T-cell (primary cell): Measurements from ENCODE around the gene ZNF275. TPM values are rescaled to one million over a fixed set of nuclear protein-coding genes. Genes with fewer than 3 reads are reported as not detected.
"Not testable (repeated sequence)": the region's sequence is repeated elsewhere in the genome, so short reads cannot be mapped to it uniquely, and the experiment has no call there.

Source experiments
- ATAC-seq, 4 experiments: fragments of 200-7000 bp in 3 of 4; fragments of 150-1000 bp in 1 of 4; cut with Tn5 transposase; replicated peaks in 1 of 4; 1 replicate in 3 of 4; 2 replicates in 1 of 4; pipeline ENCODE4 v1.10.0; 2021; ENCODE audit warnings: moderate library complexity in 3 of 4, mild to moderate bottlenecking in 2 of 4, moderate number of reproducible peaks in 1 of 4
- CTCF ChIA-PET, 2 donors: fragments of 300-600 bp; sonication (Branson Sonifier 250); formaldehyde crosslinking; loops; one replicate each; lab custom pipeline; 2022; ENCODE audit warnings: antibody characterized with exemption in 2 of 2; lab: Charles Lee
- POLR2A ChIA-PET, 2 donors: fragments of 300-600 bp; sonication (Branson Sonifier 250); formaldehyde crosslinking; loops; one replicate each; lab custom pipeline; 2022; ENCODE audit warnings: antibody characterized with exemption in 2 of 2; lab: Charles Lee
- DNase-seq, 35 experiments: peaks; one replicate each; pipeline versions ENCODE4 v3.0.0 to v3.0.0-alpha.2; 2013 to 2023
- H3K27ac ChIP-seq: one replicate; pipeline ENCODE4 v1.5.1; 2013; ENCODE audit warnings: low read length
- H3K27me3 ChIP-seq, 2 experiments: replicated peaks in 1 of 2; 1 replicate in 1 of 2; 2 replicates in 1 of 2; pipeline versions ENCODE4 v1.6.1 to v1.7.0; 2013; ENCODE audit warnings: low read length in 1 of 2, mixed read lengths in 1 of 2; ENCODE audit not compliant: control insufficient read depth in 2 of 2, insufficient read depth in 2 of 2; ENCODE audit errors: extremely low read depth in 1 of 2
- H3K36me3 ChIP-seq, 2 donors: 1 replicate in 1 of 2; 2 replicates in 1 of 2; pipeline versions ENCODE4 v1.6.1 to v1.7.0; 2013; ENCODE audit warnings: low read length in 1 of 2; ENCODE audit not compliant: control insufficient read depth in 2 of 2, insufficient read depth in 1 of 2; ENCODE audit errors: extremely low read depth in 1 of 2
- H3K4me1 ChIP-seq, 2 experiments: 1 replicate in 1 of 2; 2 replicates in 1 of 2; pipeline versions ENCODE4 v1.6.1 to v1.7.0; 2013; ENCODE audit warnings: low read length in 2 of 2, mixed read lengths in 1 of 2; ENCODE audit not compliant: insufficient read depth in 2 of 2, control insufficient read depth in 1 of 2; ENCODE audit errors: extremely low read depth in 1 of 2
- H3K4me3 ChIP-seq, 2 donors: 1 replicate in 1 of 2; 2 replicates in 1 of 2; pipeline versions ENCODE4 v1.5.1 to v1.7.0; 2013; ENCODE audit warnings: mild to moderate bottlenecking in 2 of 2, low read length in 1 of 2, moderate library complexity in 1 of 2; ENCODE audit not compliant: control insufficient read depth in 1 of 2; ENCODE audit errors: extremely low read depth in 1 of 2
- H3K9me3 ChIP-seq: 2 replicates; pipeline ENCODE4 v1.7.0; 2013
- H3K27ac Mint-ChIP-seq, 2 donors: one replicate each; pipeline ENCODE4 v1.8.0; 2020 to 2021; ENCODE audit warnings: mild to moderate bottlenecking in 2 of 2, mixed read lengths in 2 of 2
- H3K27me3 Mint-ChIP-seq, 2 donors: one replicate each; pipeline ENCODE4 v1.8.0; 2021 to 2022; ENCODE audit warnings: mixed read lengths in 2 of 2
- H3K36me3 Mint-ChIP-seq: one replicate; pipeline ENCODE4 v1.8.0; 2021; ENCODE audit warnings: mixed read lengths
- H3K4me1 Mint-ChIP-seq, 3 donors: one replicate each; pipeline ENCODE4 v1.8.0; 2020 to 2022; ENCODE audit warnings: mixed read lengths in 3 of 3, mild to moderate bottlenecking in 1 of 3
- H3K4me3 Mint-ChIP-seq, 3 donors: one replicate each; pipeline ENCODE4 v1.8.0; 2020 to 2022; ENCODE audit warnings: mild to moderate bottlenecking in 3 of 3, mixed read lengths in 3 of 3, moderate library complexity in 3 of 3
- H3K9me3 Mint-ChIP-seq, 3 donors: one replicate each; pipeline ENCODE4 v1.8.0; 2020 to 2022; ENCODE audit warnings: mixed read lengths in 3 of 3
- WGBS: methylation state at CpG from one replicate; pipeline ENCODE4 v1.1.5; 2013; ENCODE audit warnings: missing lambda C conversion rate; ENCODE audit not compliant: insufficient coverage; 5-methylcytosine and 5-hydroxymethylcytosine counted together
- total RNA-seq, 35 experiments: library from RNA in 6 of 35; stranded (reverse) in 6 of 35; fragments of 120-200 nt in 1 of 35; gene quantifications; one replicate each; pipeline versions ENCODE4 v1.2.1 to v1.2.4 and lab custom pipeline; 2013 to 2026

The ZNF275 gene
- total RNA-seq, 5 donors from 2014 or later (not counting 1 experiment from before 2014, with no cell fraction given) = 14.4 to 17.6 (median 17.0) TPM

- ATAC-seq (peak in 2 of 4 experiments; percentile 57 to 62), DNase-seq (peak in 9 of 35 experiments; percentile 2 to 25 (median 6))
- peaks cover 0 to 4% of the 10 kb centered on the region in 2 donors for H3K27me3 Mint-ChIP-seq
- Histone ChIP-seq H3K36me3 (no peaks in the 10 kb centered on the region), H3K27me3 (no peaks in the 10 kb centered on the region), H3K4me3 (no peak overlapping the region), H3K9me3 (no peaks in the 10 kb centered on the region), H3K4me1 (no peaks in the 10 kb centered on the region), H3K27ac (no peak overlapping the region)
- no peak overlapping the region for H3K4me3 Mint-ChIP-seq
- POLR2A ChIA-PET = no interaction called here
- peak overlapping the region; percentile 17 to 23 for H3K27ac Mint-ChIP-seq
- H3K9me3 Mint-ChIP-seq = peaks cover 0 to 3% (median 0%) of the 10 kb centered on the region in 3 donors
- H3K4me1 Mint-ChIP-seq = no peaks in the 10 kb centered on the region
- 74% methylated on average over 7 of the region's 12 CpGs for WGBS
- CTCF ChIA-PET = no interaction called here
- H3K36me3 Mint-ChIP-seq = no peaks in the 10 kb centered on the region
Measured at GRCh38 chrX:153381684-153382532, 48.0 kb downstream of the ZNF275 start.

GRCh38 chrX:153382563-153383482 is 48.9 kb downstream of the ZNF275 start:
- Histone ChIP-seq H3K4me1 (no peaks in the 10 kb centered on the region), H3K27me3 (no peaks in the 10 kb centered on the region), H3K9me3 (no peaks in the 10 kb centered on the region), H3K27ac (no peak overlapping the region), H3K36me3 (no peaks in the 10 kb centered on the region), H3K4me3 (no peak overlapping the region)
- WGBS = 95% methylated on average over 3 of the region's 3 CpGs
- Mint-ChIP-seq H3K9me3 (no peaks in the 10 kb centered on the region), H3K27ac (no peak overlapping the region), H3K36me3 (no peaks in the 10 kb centered on the region), H3K27me3 (no peaks in the 10 kb centered on the region), H3K4me1 (no peaks in the 10 kb centered on the region), H3K4me3 (no peak overlapping the region)
- DNase-seq = no peak
- ChIA-PET CTCF (no interaction called here), POLR2A (no interaction called here)
- ATAC-seq = no peak

GRCh38 chrX:153384390-153384789 is 50.4 kb downstream of the ZNF275 start:
- Mint-ChIP-seq H3K4me1 (no peaks in the 10 kb centered on the region), H3K27ac (no peak overlapping the region), H3K4me3 (no peak overlapping the region), H3K9me3 (no peaks in the 10 kb centered on the region), H3K27me3 (no peaks in the 10 kb centered on the region), H3K36me3 (no peaks in the 10 kb centered on the region)
- Histone ChIP-seq H3K27ac (no peak overlapping the region), H3K4me1 (no peaks in the 10 kb centered on the region), H3K9me3 (no peaks in the 10 kb centered on the region), H3K36me3 (no peaks in the 10 kb centered on the region), H3K4me3 (no peak overlapping the region), H3K27me3 (peaks cover 0 to 2% of the 10 kb centered on the region in 2 experiments)
- ChIA-PET POLR2A (no interaction called here), CTCF (no interaction called here)
- WGBS = no CpG with 5 or more reads among the region's 6 CpGs
- no peak for DNase-seq
- ATAC-seq = no peak

DNA sequence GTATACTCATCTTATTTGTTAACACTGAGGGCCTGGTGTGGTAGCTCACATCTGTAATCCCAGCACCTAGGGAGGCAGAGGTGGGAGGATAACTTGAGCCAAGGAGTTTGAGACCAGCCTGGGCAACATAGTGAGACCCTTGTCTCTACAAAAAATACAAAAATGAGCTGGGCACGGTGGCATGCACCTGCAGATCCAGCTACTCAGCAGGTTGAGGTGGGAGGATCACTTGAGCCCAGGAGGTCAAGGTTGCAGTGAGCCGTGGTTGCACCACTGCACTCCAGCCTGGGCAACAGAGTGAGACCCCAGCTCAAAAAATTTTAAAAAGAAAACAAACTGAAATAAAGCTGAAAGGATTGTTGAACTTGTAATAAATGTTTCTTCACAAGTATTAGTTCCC is 51.0 kb downstream of the ZNF275 start:
- H3K27me3 Mint-ChIP-seq, H3K27me3 ChIP-seq, POLR2A ChIA-PET, H3K4me3 ChIP-seq, H3K4me3 Mint-ChIP-seq, DNase-seq, H3K9me3 Mint-ChIP-seq, H3K27ac Mint-ChIP-seq, H3K4me1 ChIP-seq, H3K36me3 Mint-ChIP-seq, H3K27ac ChIP-seq, H3K36me3 ChIP-seq, ATAC-seq, H3K9me3 ChIP-seq, CTCF ChIA-PET, H3K4me1 Mint-ChIP-seq: not testable (repeated sequence)
- no CpG with 5 or more reads among the region's 2 CpGs for WGBS

DNA sequence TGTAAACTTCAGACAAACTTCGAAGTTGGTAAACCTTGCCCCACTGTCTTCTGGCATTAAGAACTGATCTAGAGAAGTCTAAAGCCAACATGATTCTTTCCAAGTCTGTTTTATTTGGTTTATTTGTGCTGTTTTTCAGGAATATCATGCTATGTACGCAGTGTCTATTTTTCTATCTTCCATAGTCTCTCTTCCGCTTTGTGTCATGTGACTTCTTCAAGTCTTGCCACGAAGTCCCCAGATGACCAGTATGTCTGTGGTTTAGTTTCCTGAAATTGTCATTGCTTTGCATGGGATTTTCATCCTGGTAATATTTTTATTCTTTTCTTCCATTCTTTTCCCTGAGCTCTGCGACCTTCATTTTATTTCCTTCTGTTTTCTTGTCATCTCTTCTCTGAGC is 52.1 kb downstream of the ZNF275 start:
- DNase-seq (no peak), ATAC-seq (no peak)
- no peak overlapping the region for H3K4me3 Mint-ChIP-seq
- H3K27ac ChIP-seq = no peak overlapping the region
- no peaks in the 10 kb centered on the region for H3K36me3 ChIP-seq
- no peaks in the 10 kb centered on the region for H3K9me3 Mint-ChIP-seq
- no peaks in the 10 kb centered on the region for H3K4me1 Mint-ChIP-seq
- CTCF ChIA-PET = no interaction called here
- no peak overlapping the region for H3K4me3 ChIP-seq
- H3K36me3 Mint-ChIP-seq = no peaks in the 10 kb centered on the region
- peaks cover 0 to 2% of the 10 kb centered on the region in 2 experiments for H3K27me3 ChIP-seq
- no peaks in the 10 kb centered on the region for H3K4me1 ChIP-seq
- H3K27me3 Mint-ChIP-seq = no peaks in the 10 kb centered on the region
- H3K27ac Mint-ChIP-seq = no peak overlapping the region
- WGBS = no CpG with 5 or more reads among the region's 5 CpGs
- POLR2A ChIA-PET = no interaction called here
- no peaks in the 10 kb centered on the region for H3K9me3 ChIP-seq

- no peak overlapping the region for H3K27ac Mint-ChIP-seq
- CTCF ChIA-PET = no interaction called here
- no peaks in the 10 kb centered on the region for H3K27me3 Mint-ChIP-seq
- Histone ChIP-seq H3K27me3 (peaks cover 0 to 2% of the 10 kb centered on the region in 2 experiments), H3K4me3 (no peak overlapping the region), H3K36me3 (no peaks in the 10 kb centered on the region), H3K4me1 (no peaks in the 10 kb centered on the region), H3K27ac (no peak overlapping the region), H3K9me3 (no peaks in the 10 kb centered on the region)
- H3K4me3 Mint-ChIP-seq = no peak overlapping the region
- DNase-seq (no peak), ATAC-seq (no peak)
- WGBS = 78% methylated on average over 3 of the region's 5 CpGs
- H3K4me1 Mint-ChIP-seq = no peaks in the 10 kb centered on the region
- no peaks in the 10 kb centered on the region for H3K36me3 Mint-ChIP-seq
- no peaks in the 10 kb centered on the region for H3K9me3 Mint-ChIP-seq
- POLR2A ChIA-PET = interaction anchor here in 1 of 2 donors (0.6 kb wide), 1 partner anchor 11 kb away, joined by 7 read pairs; no protein-coding TSS in a partner anchor
Measured at GRCh38 chrX:153387345-153387744, 53.4 kb downstream of the ZNF275 start.
